ENCODE results near the gene VWA5B1. TPM values are rescaled to one million over a fixed set of nuclear protein-coding genes. Genes with fewer than 3 reads are reported as not detected.

The VWA5B1 gene, protein sequence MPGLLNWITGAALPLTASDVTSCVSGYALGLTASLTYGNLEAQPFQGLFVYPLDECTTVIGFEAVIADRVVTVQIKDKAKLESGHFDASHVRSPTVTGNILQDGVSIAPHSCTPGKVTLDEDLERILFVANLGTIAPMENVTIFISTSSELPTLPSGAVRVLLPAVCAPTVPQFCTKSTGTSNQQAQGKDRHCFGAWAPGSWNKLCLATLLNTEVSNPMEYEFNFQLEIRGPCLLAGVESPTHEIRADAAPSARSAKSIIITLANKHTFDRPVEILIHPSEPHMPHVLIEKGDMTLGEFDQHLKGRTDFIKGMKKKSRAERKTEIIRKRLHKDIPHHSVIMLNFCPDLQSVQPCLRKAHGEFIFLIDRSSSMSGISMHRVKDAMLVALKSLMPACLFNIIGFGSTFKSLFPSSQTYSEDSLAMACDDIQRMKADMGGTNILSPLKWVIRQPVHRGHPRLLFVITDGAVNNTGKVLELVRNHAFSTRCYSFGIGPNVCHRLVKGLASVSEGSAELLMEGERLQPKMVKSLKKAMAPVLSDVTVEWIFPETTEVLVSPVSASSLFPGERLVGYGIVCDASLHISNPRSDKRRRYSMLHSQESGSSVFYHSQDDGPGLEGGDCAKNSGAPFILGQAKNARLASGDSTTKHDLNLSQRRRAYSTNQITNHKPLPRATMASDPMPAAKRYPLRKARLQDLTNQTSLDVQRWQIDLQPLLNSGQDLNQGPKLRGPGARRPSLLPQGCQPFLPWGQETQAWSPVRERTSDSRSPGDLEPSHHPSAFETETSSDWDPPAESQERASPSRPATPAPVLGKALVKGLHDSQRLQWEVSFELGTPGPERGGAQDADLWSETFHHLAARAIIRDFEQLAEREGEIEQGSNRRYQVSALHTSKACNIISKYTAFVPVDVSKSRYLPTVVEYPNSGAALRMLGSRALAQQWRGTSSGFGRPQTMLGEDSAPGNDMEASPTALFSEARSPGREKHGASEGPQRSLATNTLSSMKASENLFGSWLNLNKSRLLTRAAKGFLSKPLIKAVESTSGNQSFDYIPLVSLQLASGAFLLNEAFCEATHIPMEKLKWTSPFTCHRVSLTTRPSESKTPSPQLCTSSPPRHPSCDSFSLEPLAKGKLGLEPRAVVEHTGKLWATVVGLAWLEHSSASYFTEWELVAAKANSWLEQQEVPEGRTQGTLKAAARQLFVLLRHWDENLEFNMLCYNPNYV
- under 1 TPM in 1 of 2 donors, not detected in 1; 0.22 TPM for total RNA-seq

DNA sequence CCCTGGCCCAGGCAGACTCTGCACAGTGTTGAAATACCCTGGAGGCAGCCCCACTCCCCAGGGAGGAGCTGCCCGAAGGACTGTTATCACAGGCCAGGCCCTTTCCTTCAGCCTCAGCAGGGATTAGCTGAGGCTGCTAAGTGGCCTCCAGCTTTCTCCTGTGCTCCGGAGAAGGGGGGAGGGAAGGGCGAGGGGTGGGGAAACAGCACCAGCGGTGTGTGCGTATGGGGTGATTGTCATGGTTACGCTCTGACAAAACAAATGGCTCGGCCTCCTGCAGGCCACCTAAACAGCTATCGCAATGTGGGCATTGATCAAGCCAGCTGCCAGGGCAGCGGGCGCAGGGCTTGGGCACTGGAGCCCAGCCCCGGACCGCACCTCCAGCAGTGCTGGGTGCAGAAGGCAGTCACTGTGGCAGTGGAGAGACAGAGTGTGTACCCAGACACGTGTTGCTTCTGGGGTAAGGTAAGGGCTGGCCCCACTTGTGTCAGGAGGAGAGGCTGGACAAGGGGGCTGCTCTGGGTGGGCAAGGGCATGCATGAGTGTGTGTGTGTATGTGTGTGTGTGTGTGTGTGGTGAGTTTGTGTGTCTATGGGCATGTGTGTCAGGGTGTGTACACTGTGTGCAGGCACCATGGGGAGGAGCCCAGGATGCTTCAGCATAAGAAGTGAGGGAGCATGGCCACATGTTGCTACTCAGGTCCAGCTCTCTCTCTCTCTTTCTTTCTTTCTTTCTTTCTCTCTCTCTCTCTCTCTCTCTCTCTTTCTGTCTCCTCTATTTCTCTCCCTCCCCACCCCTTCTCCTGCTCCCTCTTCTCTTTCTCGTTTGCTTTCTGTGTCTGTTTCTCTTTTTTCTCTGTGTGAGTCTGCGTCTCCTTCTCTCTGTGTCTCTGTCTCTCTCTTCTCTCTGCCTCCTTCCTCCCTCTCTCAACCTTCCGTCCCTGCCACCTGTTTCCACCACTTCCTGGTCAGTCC lies at the start of gene VWA5B1:
VWA5B1 (plus strand) TSS at position 252 of the 974 bp plus-strand sequence. CDS start 19,727 bp downstream, outside the sequence.
- Mint-ChIP-seq H3K27ac (no peak within 1 kb of the TSS), H3K9me3 (no peaks in the 10 kb centered on the region), H3K4me1 (ENCODE audit: low read depth) (peaks cover 14% of the 10 kb centered on the region), H3K36me3 (ENCODE audit: insufficient read depth in 2 of 2) (no peaks in the 10 kb centered on the region), H3K27me3 (ENCODE audit: low read depth) (peaks cover 72% of the 10 kb centered on the region), H3K4me3 (peak within 1 kb of the TSS; percentile 26 to 66)
- ATAC-seq (replicated peaks in 1 of 2) (no peak), DNase-seq (no peak)

DNA sequence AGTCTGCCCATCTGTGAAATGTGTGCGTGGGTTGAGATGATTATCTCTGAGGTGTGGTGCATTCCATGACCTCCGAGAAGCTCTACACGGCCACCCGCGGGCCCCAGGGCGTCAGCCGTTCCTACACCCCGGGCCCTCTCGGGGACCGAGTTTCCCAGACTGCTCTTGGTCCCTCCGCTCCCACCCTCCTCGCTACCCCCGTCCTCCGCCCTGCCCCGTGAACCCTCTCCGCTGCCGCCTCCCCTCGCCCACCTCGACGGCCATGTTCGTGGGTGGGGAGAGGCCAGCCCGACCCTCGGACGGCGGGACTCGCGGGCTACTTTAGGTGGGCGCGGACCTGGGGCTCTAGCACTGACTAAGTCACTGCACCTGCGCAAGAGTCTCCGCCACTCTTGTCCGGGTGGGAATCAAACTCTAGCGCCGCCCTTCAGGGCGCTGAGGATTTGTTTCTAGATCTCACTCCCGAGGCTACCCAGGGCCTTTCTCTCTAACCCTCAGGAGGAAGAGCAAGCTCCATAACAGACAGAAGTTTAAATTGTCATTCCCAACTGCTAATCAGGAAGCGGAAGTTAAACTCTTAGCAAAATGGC lies 47.7 kb upstream of the VWA5B1 start:
- peaks cover 0 to 4% of the 10 kb centered on the region in 2 donors for H3K36me3 Mint-ChIP-seq (ENCODE audit: insufficient read depth in 2 of 2)
- ATAC-seq (replicated peaks in 1 of 2): no peak
- no peak for DNase-seq
- no peak overlapping the region for H3K4me3 Mint-ChIP-seq
- H3K9me3 Mint-ChIP-seq: peaks cover 0 to 2% of the 10 kb centered on the region in 2 donors
- H3K4me1 Mint-ChIP-seq (ENCODE audit: low read depth): no peaks in the 10 kb centered on the region
- no peak overlapping the region for H3K27ac Mint-ChIP-seq
- H3K27me3 Mint-ChIP-seq (ENCODE audit: low read depth): peaks cover 35% of the 10 kb centered on the region

DNA sequence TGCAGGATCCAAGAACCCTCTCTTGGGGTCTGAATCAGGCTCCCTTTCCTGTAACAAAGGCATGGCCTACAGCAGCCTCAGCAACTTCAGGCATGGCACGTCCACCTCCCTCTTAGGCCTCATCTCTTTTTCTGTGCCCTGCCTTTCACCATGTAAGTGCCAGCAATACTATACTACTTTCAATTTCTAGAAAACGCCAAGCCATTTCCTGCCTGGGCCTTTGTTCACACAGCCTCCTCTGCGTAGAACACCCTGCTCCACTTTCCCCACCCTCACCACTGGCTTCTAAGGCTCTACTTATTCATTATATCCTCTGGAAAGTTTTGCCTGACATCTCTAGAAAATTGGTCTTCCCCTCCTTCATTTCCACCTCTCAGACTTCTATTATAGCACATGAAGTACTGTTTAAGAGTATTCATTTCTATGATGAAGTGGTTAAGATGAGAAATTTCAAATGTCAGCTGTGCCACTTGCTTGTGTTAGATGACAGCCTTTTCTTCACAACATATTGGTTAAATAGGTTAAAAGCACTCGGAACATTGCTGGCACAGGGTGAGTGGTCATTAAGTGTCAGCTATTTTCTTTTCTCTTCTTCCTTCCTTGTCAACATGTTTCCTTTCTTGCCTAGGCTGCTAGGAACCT lies 41.6 kb upstream of the VWA5B1 start:
- ATAC-seq (replicated peaks in 1 of 2) (peak; percentile 93 to 94), DNase-seq (peak; percentile 68 to 75)
- H3K9me3 Mint-ChIP-seq: peaks cover 2% of the 10 kb centered on the region in 2 donors
- peaks cover 0 to 4% of the 10 kb centered on the region in 2 donors for H3K36me3 Mint-ChIP-seq (ENCODE audit: insufficient read depth in 2 of 2)
- peaks cover 27% of the 10 kb centered on the region for H3K4me1 Mint-ChIP-seq (ENCODE audit: low read depth)
- H3K4me3 Mint-ChIP-seq: peak overlapping the region; percentile 39 to 65
- H3K27me3 Mint-ChIP-seq (ENCODE audit: low read depth): no peaks in the 10 kb centered on the region
- H3K27ac Mint-ChIP-seq: peak overlapping the region; percentile 85

DNA sequence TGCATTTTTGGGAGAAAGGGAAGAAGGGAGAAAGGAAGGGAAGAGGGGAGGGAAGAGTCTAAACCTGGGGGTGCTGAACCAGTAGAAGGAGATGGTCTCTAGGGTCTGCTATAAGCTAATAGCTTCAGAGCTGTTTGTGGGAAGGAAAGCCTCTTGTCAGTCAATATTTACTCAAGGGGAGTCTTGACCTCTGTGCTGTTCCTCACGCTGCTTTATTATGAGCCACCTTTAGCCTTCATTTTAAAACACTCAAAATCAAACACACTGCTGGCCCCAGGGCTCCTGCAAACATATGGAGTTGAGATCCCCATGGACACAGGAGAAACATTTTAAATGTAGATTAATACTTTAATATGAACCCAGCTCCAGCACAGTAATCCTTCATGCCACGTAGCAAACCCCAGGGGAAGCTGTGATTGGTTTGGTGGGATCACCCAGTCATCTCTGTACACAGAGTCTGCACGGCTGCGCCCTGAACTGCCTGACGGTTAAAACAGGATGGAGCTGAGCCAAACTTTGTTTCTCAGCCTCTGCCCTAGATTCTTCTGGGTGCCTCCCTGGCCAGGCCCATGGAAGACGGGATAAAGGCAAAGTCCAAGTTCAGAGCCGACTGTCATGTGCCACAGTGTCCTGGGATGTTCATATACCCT lies 40.2 kb upstream of the VWA5B1 start:
- Mint-ChIP-seq H3K4me1 (ENCODE audit: low read depth) (peaks cover 28% of the 10 kb centered on the region), H3K9me3 (peaks cover 2% of the 10 kb centered on the region in 2 donors), H3K27me3 (ENCODE audit: low read depth) (peaks cover 2% of the 10 kb centered on the region), H3K4me3 (peak overlapping the region in 1 of 2 donors; percentile 27), H3K27ac (peak overlapping the region; percentile 43), H3K36me3 (ENCODE audit: insufficient read depth in 2 of 2) (peaks cover 0 to 4% of the 10 kb centered on the region in 2 donors)
- ATAC-seq (replicated peaks in 1 of 2): peak in 1 of 2 donors; percentile 42
- peak; percentile 35 to 40 for DNase-seq

DNA sequence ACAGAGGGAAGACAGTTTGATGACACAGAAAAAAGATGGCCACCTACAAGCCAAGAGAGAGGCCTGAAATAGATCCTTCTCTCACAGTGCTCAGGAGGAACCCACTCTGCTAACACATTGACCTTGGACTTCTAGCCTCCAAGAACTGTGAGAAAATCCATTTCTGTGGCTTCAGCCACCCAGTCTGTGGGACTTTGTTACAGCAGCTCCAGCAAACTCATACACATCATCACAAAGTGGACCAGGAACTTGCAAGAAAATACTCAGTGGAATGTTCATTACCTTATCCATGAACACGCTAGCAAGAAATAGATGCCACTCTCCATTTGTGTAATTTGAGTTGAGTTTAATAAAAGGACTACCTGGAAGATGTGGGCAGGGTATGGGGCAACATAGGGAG lies 38.1 kb upstream of the VWA5B1 start:
- Mint-ChIP-seq H3K9me3 (peaks cover 0 to 2% of the 10 kb centered on the region in 2 donors), H3K4me3 (no peak overlapping the region), H3K36me3 (ENCODE audit: insufficient read depth in 2 of 2) (no peaks in the 10 kb centered on the region)

DNA sequence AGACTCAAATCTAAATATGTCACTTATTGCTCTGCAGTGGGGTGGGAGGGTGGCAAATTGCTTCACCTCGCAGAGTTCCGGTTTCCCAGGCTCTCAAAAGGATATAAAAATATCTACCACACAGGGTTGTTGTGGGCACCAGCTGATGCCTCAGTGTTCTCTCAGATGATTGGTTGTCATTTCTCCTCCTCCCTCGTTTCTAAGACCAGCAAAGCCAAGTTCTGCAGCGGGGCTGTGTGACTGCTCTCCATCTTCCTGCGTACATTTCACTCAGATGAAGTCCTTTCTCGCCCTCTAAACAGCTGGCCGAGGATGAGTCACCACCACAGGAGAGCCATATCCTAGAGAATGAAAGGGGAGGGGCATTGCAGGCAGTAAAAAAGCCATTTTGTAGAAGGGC lies 35.0 kb upstream of the VWA5B1 start:
- Mint-ChIP-seq H3K27ac (no peak overlapping the region), H3K27me3 (ENCODE audit: low read depth) (peaks cover 14% of the 10 kb centered on the region), H3K4me1 (ENCODE audit: low read depth) (peaks cover 7% of the 10 kb centered on the region), H3K4me3 (no peak overlapping the region), H3K36me3 (ENCODE audit: insufficient read depth in 2 of 2) (no peaks in the 10 kb centered on the region), H3K9me3 (peaks cover 0 to 2% of the 10 kb centered on the region in 2 donors)
- no peak for ATAC-seq (replicated peaks in 1 of 2)
- no peak for DNase-seq

More for the DNA sequence above, 38.1 kb upstream of the VWA5B1 start:
- Mint-ChIP-seq H3K27ac (no peak overlapping the region), H3K4me1 (ENCODE audit: low read depth) (peaks cover 28% of the 10 kb centered on the region), H3K27me3 (ENCODE audit: low read depth) (peaks cover 7% of the 10 kb centered on the region)
- no peak for DNase-seq
- ATAC-seq (replicated peaks in 1 of 2): no peak

DNA sequence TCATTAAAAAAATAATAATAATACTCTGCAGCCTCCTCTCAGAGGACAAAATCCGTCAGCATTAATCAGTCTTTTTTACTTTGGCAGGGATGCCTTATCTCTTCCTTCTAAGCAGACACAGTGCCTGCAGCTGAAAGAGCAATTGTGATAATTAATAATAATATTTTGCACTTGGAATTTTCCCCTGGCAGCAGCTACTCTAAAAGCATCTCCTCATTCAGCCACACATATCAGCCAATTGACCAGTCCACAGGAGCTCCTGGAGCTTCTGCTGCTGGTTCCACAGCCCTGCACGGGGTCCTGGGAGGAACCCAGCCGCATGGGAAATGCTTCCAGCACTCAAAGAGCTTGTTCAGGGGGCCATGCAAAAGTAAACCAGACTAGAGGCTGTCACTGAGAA lies 31.0 kb upstream of the VWA5B1 start:
- H3K9me3 Mint-ChIP-seq: no peaks in the 10 kb centered on the region
- no peak overlapping the region for H3K4me3 Mint-ChIP-seq
- peaks cover 26% of the 10 kb centered on the region for H3K27me3 Mint-ChIP-seq (ENCODE audit: low read depth)
- ATAC-seq (replicated peaks in 1 of 2) (no peak), DNase-seq (no peak)
- no peak overlapping the region for H3K27ac Mint-ChIP-seq
- no peaks in the 10 kb centered on the region for H3K36me3 Mint-ChIP-seq (ENCODE audit: insufficient read depth in 2 of 2)
- H3K4me1 Mint-ChIP-seq (ENCODE audit: low read depth): no peaks in the 10 kb centered on the region

DNA sequence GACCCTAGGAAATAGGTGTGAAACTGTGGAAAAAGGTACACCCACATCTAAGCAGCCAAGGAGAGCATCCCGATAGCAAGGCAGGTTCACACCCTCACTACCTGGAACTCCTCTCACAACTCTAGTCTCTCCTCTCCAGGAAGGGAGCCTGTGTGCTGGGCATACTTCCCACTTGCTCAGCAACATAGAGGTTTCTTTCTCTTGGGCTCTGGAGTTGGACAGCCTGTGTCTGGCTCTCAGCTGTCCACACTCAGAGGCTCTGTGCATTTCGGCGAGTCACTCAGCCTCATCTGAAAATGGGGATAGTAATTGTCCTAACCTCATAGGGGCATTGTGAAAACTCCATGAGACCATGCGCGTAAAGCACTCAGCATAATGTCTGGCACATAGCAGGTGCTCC lies 29.6 kb upstream of the VWA5B1 start:
- H3K27ac Mint-ChIP-seq: no peak overlapping the region
- H3K27me3 Mint-ChIP-seq (ENCODE audit: low read depth): peaks cover 20% of the 10 kb centered on the region
- no peak for ATAC-seq (replicated peaks in 1 of 2)

DNA sequence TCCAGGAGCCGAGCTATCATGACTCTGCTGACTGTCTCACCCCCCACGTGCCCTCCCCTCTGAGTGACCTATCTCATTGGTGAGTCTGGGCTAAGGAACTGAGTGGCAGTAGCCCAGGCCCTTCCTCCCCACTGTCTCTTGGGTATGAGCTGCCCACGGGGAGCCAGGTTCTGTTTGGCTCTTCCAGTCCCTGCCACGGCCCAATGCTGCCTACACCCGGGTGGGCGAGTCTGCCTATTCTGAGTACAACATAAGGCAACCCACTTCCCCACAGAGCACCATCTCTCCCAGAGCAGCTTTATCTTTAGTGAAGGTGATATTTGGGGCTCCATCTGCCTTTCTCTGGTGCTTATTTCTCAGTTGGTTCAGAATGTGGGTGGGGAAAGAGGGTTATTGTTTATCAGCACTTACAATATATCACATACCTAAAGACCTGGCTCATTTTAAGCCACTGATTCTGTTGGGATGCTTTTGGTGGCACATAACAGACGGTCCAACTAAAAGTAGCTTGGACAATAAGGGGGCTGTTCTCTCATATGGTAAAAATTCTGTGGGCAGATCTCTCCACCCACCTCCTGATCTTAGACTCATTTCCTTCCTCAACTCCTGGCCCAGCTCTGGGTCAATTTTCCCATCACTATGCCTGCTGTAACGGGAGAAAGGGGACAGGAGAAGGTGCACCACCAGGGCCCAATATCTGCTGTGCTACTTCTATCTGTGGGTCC lies 27.7 kb upstream of the VWA5B1 start:
- Mint-ChIP-seq H3K27me3 (ENCODE audit: low read depth) (peaks cover 24% of the 10 kb centered on the region), H3K36me3 (ENCODE audit: insufficient read depth in 2 of 2) (no peaks in the 10 kb centered on the region), H3K4me3 (no peak overlapping the region), H3K9me3 (no peaks in the 10 kb centered on the region), H3K27ac (no peak overlapping the region), H3K4me1 (ENCODE audit: low read depth) (no peaks in the 10 kb centered on the region)
- ATAC-seq (replicated peaks in 1 of 2) (no peak), DNase-seq (no peak)

More for the DNA sequence above, 29.6 kb upstream of the VWA5B1 start:
- Mint-ChIP-seq H3K9me3 (no peaks in the 10 kb centered on the region), H3K4me1 (ENCODE audit: low read depth) (no peaks in the 10 kb centered on the region), H3K4me3 (no peak overlapping the region), H3K36me3 (ENCODE audit: insufficient read depth in 2 of 2) (no peaks in the 10 kb centered on the region)
- no peak for DNase-seq

DNA sequence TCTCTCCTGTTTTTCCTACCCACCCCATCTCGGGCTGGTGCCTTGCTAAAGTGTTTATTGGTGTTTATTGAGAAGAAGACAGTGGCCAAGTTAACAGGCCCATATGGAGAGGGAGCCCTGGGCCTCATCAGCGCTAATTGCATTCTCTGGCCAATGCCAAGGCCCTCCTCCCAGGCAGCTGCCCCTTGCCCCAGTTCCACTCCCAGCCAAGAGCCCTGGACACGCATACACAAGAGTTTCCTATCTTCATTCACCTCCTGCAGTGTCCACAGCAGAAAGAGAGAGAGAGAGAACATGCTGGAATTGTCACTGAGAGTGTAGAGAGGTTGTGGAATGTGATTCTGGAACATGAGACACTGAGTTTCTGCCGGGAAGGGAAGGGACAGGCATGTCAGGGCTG lies 25.4 kb upstream of the VWA5B1 start:
- no peaks in the 10 kb centered on the region for H3K9me3 Mint-ChIP-seq
- H3K27ac Mint-ChIP-seq: no peak overlapping the region
- DNase-seq (no peak), ATAC-seq (replicated peaks in 1 of 2) (no peak)
- no peaks in the 10 kb centered on the region for H3K36me3 Mint-ChIP-seq (ENCODE audit: insufficient read depth in 2 of 2)
- H3K4me3 Mint-ChIP-seq: no peak overlapping the region
- no peaks in the 10 kb centered on the region for H3K4me1 Mint-ChIP-seq (ENCODE audit: low read depth)
- peaks cover 29% of the 10 kb centered on the region for H3K27me3 Mint-ChIP-seq (ENCODE audit: low read depth)

Data from activated T-cell treated with anti-CD3 and anti-CD28 coated beads, Interleukin-2, amount 50 U/mL, for 72 hours (primary cell).